ENCODE results near the gene TSHZ2. TPM values are rescaled to one million over a fixed set of nuclear protein-coding genes. Genes with fewer than 3 reads are reported as not detected.

The TSHZ2 gene
- total RNA-seq, 1 experiment from 2014 or later, result 0.07 TPM

GRCh38 chr20:52975803-52976531 is 3.8 kb downstream of the TSHZ2 start:
- Histone ChIP-seq H3K79me2 (ENCODE audit: insufficient read depth, low read length) (no peaks in the 10 kb centered on the region), H3K27ac (ENCODE audit: low read depth, low read length) (no peak overlapping the region), H3K9me2 (ENCODE audit: insufficient read depth) (no peaks in the 10 kb centered on the region), H3K4me1 (ENCODE audit: control insufficient read depth in 1 of 2, insufficient read depth in 2 of 2, low read length in 2 of 2) (no peaks in the 10 kb centered on the region), H3K9ac (ENCODE audit: low read length) (no peak overlapping the region), H2AFZ (ENCODE audit: low read depth, low read length, poor library complexity, severe bottlenecking) (no peak overlapping the region), H3K4me3 (replicated peaks in 1 of 2; ENCODE audit: low read depth in 1 of 2, low read length in 2 of 2) (no peak overlapping the region), H3K4me2 (ENCODE audit: low read length) (no peak overlapping the region), H4K20me1 (ENCODE audit: insufficient read depth) (no peaks in the 10 kb centered on the region), H3K36me3 (ENCODE audit: control insufficient read depth in 1 of 2, insufficient read depth in 2 of 2, low read length in 2 of 2) (no peaks in the 10 kb centered on the region), H3K27me3 (ENCODE audit: insufficient read depth, low read length) (no peaks in the 10 kb centered on the region), H3K9me3 (ENCODE audit: control insufficient read depth in 1 of 2, insufficient read depth in 1 of 2, low read depth in 1 of 2, low read length in 2 of 2) (no peaks in the 10 kb centered on the region)
- no peak for ATAC-seq
- ChIA-PET RAD21 (ENCODE audit: low non-redundant PET in 1 of 2, low total read pairs in 2 of 2, uncharacterized antibody in 2 of 2, unreplicated experiment in 2 of 2) (no interaction called here), POLR2A (no interaction called here), CTCF (interaction anchor here (0.6 kb wide), 1 partner anchor 33 kb away, joined by 3 read pairs; no protein-coding TSS in a partner anchor)
- TF ChIP-seq ZBTB33 (IDR thresholded peaks at IDR 0.05; ENCODE audit: extremely low read depth, insufficient replicate concordance, low read length) (no peak), ZNF274 (IDR thresholded peaks at IDR 0.05; ENCODE audit: low read depth, low read length) (no peak), CTCF (IDR thresholded peaks at IDR 0.05 in 2 of 3, conservative IDR thresholded peaks at IDR 0.05 in 1 of 3; ENCODE audit: borderline replicate concordance in 1 of 3, insufficient read depth in 1 of 3, low read depth in 2 of 3, low read length in 2 of 3) (no peak), SP1 (IDR thresholded peaks at IDR 0.05; ENCODE audit: low read depth) (no peak), EZH2 (IDR thresholded peaks at IDR 0.05) (no peak), POLR2AphosphoS5 (IDR thresholded peaks at IDR 0.05; ENCODE audit: low read depth, low read length) (no peak), ELF1 (IDR thresholded peaks at IDR 0.05; ENCODE audit: borderline replicate concordance, low read depth) (no peak), SIN3A (IDR thresholded peaks at IDR 0.05; ENCODE audit: low read depth) (no peak), RAD21 (IDR thresholded peaks at IDR 0.05; ENCODE audit: low read depth) (no peak), JUND (IDR thresholded peaks at IDR 0.05) (no peak), TCF7L2 (IDR thresholded peaks at IDR 0.05; ENCODE audit: borderline replicate concordance, extremely low read depth, insufficient read depth, insufficient read length) (no peak)
- DNase-seq (ENCODE audit: low read depth, low spot score), result no peak
- intact Hi-C loops (cut with micrococcal nuclease), result no loop called here
- no TSS peak for BruUV-seq (replicated peaks)

Data from HCT116 (cell line).